HG03280 (cell line): ENCODE measurements around the gene PRELID2.
"Not testable (repeated sequence)": the region's sequence is repeated elsewhere in the genome, so short reads cannot be mapped to it uniquely, and the experiment has no call there.

Experiments
- ATAC-seq: cut with Tn5 transposase; IDR thresholded peaks from one replicate; pipeline ENCODE4 v1.9.1; 2021; ENCODE audit warnings: mild to moderate bottlenecking, moderate library complexity; ENCODE audit not compliant: unreplicated experiment

Gene PRELID2

DNA sequence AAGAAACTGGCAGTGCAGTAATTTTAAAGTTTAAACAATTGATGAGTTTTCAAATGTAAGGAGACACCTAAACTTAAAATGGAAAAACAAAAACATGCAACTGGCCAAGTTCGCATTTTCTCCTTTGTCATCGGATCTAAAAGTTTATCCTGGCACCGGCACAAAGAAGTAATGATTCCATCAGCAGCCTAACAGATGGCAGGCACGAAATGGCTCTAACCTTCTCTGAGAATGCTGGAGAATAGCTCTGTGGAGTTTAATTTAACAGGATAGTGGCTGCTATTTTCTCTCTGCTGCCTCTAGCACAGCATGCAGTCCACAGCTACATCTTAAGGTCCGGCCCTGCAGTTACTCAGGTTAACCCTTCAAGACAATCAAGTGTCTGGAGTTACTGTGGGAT lies 82.2 kb downstream of the PRELID2 start:
- no peak for ATAC-seq

DNA sequence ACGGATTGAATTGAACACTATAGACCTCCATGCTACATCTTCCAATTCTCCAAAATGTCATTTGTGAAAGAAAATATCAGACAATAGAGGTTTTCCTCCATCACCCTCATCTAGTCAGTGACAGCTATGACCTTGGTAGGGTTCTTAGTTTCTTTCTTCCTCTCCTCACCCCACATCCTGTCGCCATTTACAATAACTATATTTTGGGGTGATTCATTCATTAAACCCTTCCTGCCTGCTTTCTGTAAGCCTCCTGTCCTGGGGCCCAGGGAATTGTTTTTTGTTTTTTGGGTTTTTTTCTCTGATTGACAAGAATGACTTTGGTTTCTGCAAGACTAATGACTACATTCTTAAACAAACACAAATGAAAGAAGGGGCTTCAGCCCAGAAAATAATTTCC lies 82.6 kb downstream of the PRELID2 start:
- ATAC-seq: no peak

DNA sequence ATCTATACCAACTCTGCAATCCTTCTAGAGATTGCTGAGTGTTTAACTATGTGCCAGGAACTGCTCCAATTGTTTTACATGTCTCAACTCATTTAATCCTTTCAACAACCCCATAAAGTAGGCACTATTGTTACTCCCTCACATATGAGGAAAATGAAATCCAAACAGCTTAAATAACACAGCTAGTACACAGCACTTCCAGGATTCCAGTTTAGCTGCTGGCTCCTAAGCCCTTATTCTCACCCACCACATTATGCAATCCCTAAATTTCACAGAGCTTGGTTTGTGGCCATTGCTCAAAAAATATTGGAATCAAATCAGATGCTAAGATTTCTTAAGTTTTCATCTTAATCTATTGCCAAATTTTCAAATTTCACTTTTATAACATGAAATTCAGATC lies 84.9 kb downstream of the PRELID2 start:
- no peak for ATAC-seq

- ATAC-seq: no peak
Measured at GRCh38 chr5:145743396-145744061, 91.6 kb downstream of the PRELID2 start.

- ATAC-seq: no peak
Measured at GRCh38 chr5:145739843-145740242, 95.3 kb downstream of the PRELID2 start.

- no peak for ATAC-seq
Measured at GRCh38 chr5:145738227-145738626, 96.9 kb downstream of the PRELID2 start.

DNA sequence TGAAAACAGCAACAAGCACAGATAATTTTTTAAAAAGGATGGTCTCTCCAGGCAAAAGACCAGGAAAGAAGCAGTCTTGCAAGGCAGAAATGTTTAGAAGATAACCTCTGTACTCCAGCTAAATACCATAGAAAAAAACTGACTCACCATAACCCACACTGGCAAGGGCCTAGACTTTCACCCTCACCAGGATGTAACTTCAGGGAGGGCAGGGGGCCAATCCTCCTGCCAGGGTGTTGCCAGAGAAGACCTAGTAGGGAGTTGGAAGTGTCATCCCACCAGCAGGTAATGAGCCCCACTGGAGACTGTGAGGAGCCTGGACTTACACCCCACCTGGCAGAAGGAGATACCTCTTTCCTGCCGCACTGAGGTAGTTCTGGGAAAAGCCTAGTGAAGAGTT lies 97.6 kb downstream of the PRELID2 start:
- ATAC-seq: no peak

DNA sequence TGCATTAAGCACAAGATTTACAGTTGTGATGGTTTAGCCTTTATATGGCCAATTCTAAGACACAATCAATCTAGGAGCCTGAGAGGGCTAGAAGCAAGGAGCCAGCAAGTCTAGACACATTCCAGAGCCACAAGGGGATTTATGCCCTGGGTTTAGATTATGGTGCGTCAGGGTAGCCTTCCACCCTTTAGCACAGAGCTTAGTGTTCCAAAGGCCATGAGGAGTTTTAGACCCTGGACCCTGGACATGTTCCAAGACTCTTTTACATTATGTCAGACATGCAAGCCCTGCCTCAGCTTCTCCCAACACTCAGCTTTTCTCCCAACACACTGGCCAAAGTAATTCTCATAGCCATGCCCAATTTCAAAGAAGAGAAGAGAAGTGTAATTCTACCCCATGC lies 105.2 kb downstream of the PRELID2 start:
- not testable (repeated sequence) for ATAC-seq

DNA sequence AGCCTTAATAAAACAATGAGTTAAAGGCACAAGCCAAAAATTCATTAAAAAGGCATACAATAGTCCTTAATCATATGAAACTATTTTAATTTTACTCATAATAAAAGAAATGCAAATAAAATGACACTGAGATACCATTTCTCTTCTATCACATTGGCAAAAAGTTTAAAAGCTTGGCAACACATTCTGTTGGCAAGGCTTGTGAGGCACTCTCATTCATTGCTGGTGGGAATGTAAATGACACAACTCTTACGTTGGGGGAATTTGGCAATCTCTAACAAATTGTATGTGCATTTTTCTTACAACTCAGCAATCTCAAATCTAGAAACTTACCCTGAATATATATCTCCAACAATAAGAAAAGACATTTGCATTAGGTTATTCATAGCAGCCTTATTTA lies 111.6 kb downstream of the PRELID2 start:
- no peak for ATAC-seq

- no peak for ATAC-seq
Measured at GRCh38 chr5:145718956-145719355, 116.2 kb downstream of the PRELID2 start.

- no peak for ATAC-seq
Measured at GRCh38 chr5:145715412-145715811, 119.7 kb downstream of the PRELID2 start.

- ATAC-seq: no peak
Measured at GRCh38 chr5:145712245-145712644, 122.9 kb downstream of the PRELID2 start.

DNA sequence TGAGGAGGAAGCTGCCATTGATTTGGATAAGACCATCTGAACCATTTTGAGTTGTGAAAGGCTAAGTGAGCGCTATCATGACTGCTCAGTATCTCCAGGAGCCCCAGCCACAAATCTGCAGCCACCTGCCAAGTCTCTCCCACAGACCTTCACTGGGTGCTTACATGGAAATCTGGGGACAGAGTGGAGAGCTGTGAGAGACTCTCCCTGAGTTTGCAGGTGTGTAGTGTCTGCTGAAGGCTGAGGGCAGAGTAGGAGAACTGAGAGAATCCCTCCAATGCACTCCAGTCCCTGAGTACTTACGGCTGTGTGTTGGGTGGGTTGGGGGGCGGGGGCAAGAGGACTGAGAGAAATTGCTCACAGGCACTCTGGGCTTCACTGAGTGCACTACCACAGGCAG lies 123.7 kb downstream of the PRELID2 start:
- no peak for ATAC-seq
